Osteocyte (in vitro differentiated cells): ENCODE data around the gene SHKBP1. TPM values are rescaled to one million over a fixed set of nuclear protein-coding genes. Genes with fewer than 3 reads are reported as not detected.

ENCODE experiments used
- DNase-seq: peaks from one replicate; pipeline ENCODE4 v3.0.0; 2021; ENCODE audit warnings: mixed read lengths; ENCODE audit not compliant: unreplicated experiment; ENCODE audit errors: extremely low spot score
- H3K27ac Mint-ChIP-seq: one replicate; pipeline ENCODE4 v1.8.0; 2021; ENCODE audit warnings: mild to moderate bottlenecking, mixed read lengths; ENCODE audit not compliant: unreplicated experiment
- H3K27me3 Mint-ChIP-seq: one replicate; pipeline ENCODE4 v1.8.0; 2021; ENCODE audit warnings: mixed read lengths; ENCODE audit not compliant: unreplicated experiment
- H3K36me3 Mint-ChIP-seq: one replicate; pipeline ENCODE4 v1.8.0; 2021; ENCODE audit warnings: mixed read lengths; ENCODE audit not compliant: unreplicated experiment
- H3K4me1 Mint-ChIP-seq: one replicate; pipeline ENCODE4 v1.8.0; 2021; ENCODE audit warnings: mixed read lengths; ENCODE audit not compliant: unreplicated experiment
- H3K4me3 Mint-ChIP-seq: one replicate; pipeline ENCODE4 v1.8.0; 2021; ENCODE audit warnings: mild to moderate bottlenecking, moderate library complexity, mixed read lengths; ENCODE audit not compliant: unreplicated experiment
- H3K9me3 Mint-ChIP-seq: one replicate; pipeline ENCODE4 v1.8.0; 2021; ENCODE audit warnings: mixed read lengths; ENCODE audit not compliant: unreplicated experiment
- CTCF ChIP-seq: fragments of 200-600 bp; sonication (generic); IDR thresholded peaks from 2 replicates; pipeline ENCODE4 v1.5.0; 2021; ENCODE audit warnings: antibody characterized with exemption, mild to moderate bottlenecking, moderate library complexity
- total RNA-seq: library from RNA; stranded (reverse); gene quantifications from 2 replicates; pipeline ENCODE4 v1.2.1, GENCODE V29; 2021

SHKBP1 gene
- total RNA-seq, 1 donor from 2014 or later = 53.8 TPM

GRCh38 chr19:40599331-40599901, 22.7 kb downstream of the SHKBP1 start:
- Mint-ChIP-seq H3K4me1 (peaks cover 57% of the 10 kb centered on the region), H3K27ac (peak overlapping the region; percentile 46), H3K9me3 (no peaks in the 10 kb centered on the region), H3K36me3 (no peaks in the 10 kb centered on the region), H3K27me3 (peaks cover 13% of the 10 kb centered on the region), H3K4me3 (peak overlapping the region; percentile 23)
- no peak for DNase-seq
- no peak for TF ChIP-seq CTCF

DNA sequence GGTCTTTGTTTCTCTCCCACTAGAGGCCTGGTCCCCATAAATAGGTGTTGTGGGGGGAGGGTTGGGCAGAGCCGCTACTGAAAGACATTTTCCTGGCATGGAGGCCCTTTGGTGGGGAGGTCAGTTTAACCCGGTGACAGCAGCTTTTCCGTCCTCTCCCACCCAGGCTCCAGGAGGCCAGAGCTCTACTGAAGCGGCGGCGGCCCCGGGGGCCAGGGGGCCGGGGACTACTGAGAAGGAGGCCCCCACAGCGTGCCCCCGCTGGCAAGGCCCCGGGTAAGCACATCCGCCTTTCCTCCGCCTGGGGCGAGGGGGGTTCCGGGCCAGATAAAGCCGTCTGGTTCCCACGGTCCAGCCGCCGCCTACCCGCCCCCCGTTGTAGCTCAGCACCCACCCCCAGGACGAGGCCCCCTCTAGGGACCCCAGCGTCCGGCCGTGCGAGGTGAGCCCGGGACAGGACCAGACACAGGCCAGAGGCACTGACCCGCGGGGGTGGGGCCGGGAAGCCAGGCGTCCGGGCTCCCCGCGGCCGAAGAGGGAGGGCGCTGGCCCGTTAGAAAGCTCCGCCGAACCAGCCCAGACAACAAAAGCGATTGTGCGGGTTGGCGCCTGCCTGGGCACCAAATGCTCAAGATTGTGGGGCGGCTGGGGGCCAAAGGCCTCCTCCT, 23.4 kb downstream of the SHKBP1 start:
- H3K36me3 Mint-ChIP-seq = no peaks in the 10 kb centered on the region
- peaks cover 53% of the 10 kb centered on the region for H3K4me1 Mint-ChIP-seq
- H3K4me3 Mint-ChIP-seq = no peak overlapping the region
- no peak for DNase-seq
- H3K27me3 Mint-ChIP-seq = peaks cover 13% of the 10 kb centered on the region
- peak overlapping the region; percentile 46 for H3K27ac Mint-ChIP-seq
- H3K9me3 Mint-ChIP-seq = no peaks in the 10 kb centered on the region
- TF ChIP-seq CTCF = no peak

DNA sequence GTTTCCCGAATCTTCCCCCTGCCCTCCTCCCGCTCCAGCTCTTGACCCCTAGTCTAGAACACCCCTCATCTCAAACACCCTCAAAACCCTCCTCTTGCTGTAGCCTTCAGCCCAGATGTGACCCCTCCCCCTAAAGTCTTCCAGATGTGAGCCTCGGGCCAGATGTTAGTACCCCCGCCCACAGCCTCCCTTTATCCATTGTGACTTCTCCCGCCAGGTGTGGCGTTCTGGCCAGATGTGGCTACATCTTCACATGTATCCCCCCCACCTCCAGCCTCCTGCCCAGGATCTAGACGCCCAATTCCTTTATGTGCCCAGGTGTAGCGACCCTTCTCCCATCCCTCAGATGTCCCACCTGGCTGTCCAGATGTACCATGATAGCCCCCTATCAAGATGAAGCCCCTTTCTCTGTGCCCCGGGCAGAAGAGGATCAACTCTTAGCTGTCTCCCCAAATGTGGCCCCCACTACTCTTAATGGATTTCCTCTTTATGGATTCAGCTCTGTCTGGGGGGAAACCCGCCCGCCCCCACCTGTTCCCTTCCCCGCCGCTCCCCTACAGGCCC, 24.0 kb downstream of the SHKBP1 start:
- H3K4me1 Mint-ChIP-seq = peaks cover 57% of the 10 kb centered on the region

GRCh38 chr19:40601134-40601974, 24.7 kb downstream of the SHKBP1 start, which contains the start of gene LTBP4:
Gene LTBP4 (plus strand): TSS chr19:40601369. CDS start chr19:40601388, 19 bp downstream.
- H3K4me1 Mint-ChIP-seq = peaks cover 58% of the 10 kb centered on the region
- DNase-seq = no peak
- H3K4me3 Mint-ChIP-seq = peak within 1 kb of the TSS; percentile 60
- no peak within 1 kb of the TSS for H3K27ac Mint-ChIP-seq
- no peaks in the 10 kb centered on the region for H3K36me3 Mint-ChIP-seq
- H3K9me3 Mint-ChIP-seq = no peaks in the 10 kb centered on the region
- peaks cover 13% of the 10 kb centered on the region for H3K27me3 Mint-ChIP-seq
- TF ChIP-seq CTCF = no peak

More for the DNA sequence above, 24.0 kb downstream of the SHKBP1 start:
- no peaks in the 10 kb centered on the region for H3K9me3 Mint-ChIP-seq
- no peak overlapping the region for H3K27ac Mint-ChIP-seq
- H3K27me3 Mint-ChIP-seq = peaks cover 13% of the 10 kb centered on the region
- no peaks in the 10 kb centered on the region for H3K36me3 Mint-ChIP-seq
- peak overlapping the region; percentile 60 for H3K4me3 Mint-ChIP-seq
- DNase-seq = no peak
- TF ChIP-seq CTCF = no peak
